ENCODE results near the gene USP31. TPM values are rescaled to one million over a fixed set of nuclear protein-coding genes. Genes with fewer than 3 reads are reported as not detected.

USP31 gene
- total and polyA plus RNA-seq, 2 of the 13 experiments (the other 11 are each of a cell fraction or from before 2014, with no cell fraction given) = 22.5 to 23.3 TPM

DNA sequence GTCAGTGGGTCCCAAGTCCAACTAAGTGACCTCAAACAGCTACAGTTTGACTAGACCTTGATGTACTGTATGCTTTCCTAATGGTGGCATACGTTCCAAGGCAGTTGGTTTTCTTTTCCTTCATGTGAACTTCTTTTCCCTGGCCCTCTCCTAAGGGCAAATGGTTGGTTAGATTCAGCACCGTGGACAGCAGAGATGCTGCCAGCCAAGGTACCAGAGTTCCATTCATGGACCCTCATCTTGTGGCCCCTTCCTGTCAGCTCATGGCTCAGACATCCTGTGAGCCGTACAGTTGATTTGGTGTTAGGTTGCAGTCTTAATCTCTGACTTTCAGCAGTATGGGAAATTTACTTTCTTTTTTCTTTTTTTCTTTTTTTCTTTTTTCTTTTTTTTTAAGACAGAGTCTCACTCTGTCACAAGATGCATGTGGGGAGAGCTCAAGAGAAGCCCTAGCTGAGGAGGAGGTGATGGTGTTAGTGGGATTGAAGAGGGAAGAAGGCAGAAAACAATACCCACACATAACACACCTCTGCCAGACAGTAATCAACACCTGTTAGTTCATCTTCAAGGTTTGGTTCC, 122.4 kb downstream of the USP31 start (continued):
- TF ChIP-seq PAWR (CRISPR knock-in tag; IDR thresholded peaks at IDR 0.05; ENCODE audit: borderline replicate concordance) (no peak), ZNF20 (CRISPR knock-in tag; IDR thresholded peaks at IDR 0.05) (no peak), IKZF4 (CRISPR knock-in tag; IDR thresholded peaks at IDR 0.05; ENCODE audit: borderline replicate concordance, low read depth, not compliant biosample characterization) (no peak), NR2F6 (IDR thresholded peaks at IDR 0.05) (no peak), NR2F6 (CRISPR knock-in tag; IDR thresholded peaks at IDR 0.05) (no peak), ZNF205 (CRISPR knock-in tag; IDR thresholded peaks at IDR 0.05) (no peak), CENPX (CRISPR knock-in tag; IDR thresholded peaks at IDR 0.05) (no peak), ZNF546 (CRISPR knock-in tag; conservative IDR thresholded peaks at IDR 0.05) (no peak), MAFG (CRISPR knock-in tag; IDR thresholded peaks at IDR 0.05) (no peak), ZNF841 (CRISPR knock-in tag; IDR thresholded peaks at IDR 0.05; ENCODE audit: borderline replicate concordance) (no peak), ATF7 (IDR thresholded peaks at IDR 0.05) (no peak), ATF7 (CRISPR knock-in tag; IDR thresholded peaks at IDR 0.05) (no peak), NCOR1 (IDR thresholded peaks at IDR 0.05; ENCODE audit: borderline replicate concordance, low read length) (no peak), NR3C1 (CRISPR knock-in tag; IDR thresholded peaks at IDR 0.05) (no peak), ZNF777 (CRISPR knock-in tag; IDR thresholded peaks at IDR 0.05) (0 out of 2 replicates have a peak, but pooled peaks have one; percentile 35), ZZZ3 (CRISPR knock-in tag; IDR thresholded peaks at IDR 0.05; ENCODE audit: borderline replicate concordance) (no peak)
- TF ChIP-seq, protein P1, sequence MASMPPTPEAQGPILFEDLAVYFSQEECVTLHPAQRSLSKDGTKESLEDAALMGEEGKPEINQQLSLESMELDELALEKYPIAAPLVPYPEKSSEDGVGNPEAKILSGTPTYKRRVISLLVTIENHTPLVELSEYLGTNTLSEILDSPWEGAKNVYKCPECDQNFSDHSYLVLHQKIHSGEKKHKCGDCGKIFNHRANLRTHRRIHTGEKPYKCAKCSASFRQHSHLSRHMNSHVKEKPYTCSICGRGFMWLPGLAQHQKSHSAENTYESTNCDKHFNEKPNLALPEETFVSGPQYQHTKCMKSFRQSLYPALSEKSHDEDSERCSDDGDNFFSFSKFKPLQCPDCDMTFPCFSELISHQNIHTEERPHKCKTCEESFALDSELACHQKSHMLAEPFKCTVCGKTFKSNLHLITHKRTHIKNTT (CRISPR knock-in tag; IDR thresholded peaks at IDR 0.05) = no peak
- TF ChIP-seq, protein P2, sequence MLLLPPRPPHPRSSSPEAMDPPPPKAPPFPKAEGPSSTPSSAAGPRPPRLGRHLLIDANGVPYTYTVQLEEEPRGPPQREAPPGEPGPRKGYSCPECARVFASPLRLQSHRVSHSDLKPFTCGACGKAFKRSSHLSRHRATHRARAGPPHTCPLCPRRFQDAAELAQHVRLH (CRISPR knock-in tag; IDR thresholded peaks at IDR 0.05; ENCODE audit: borderline replicate concordance, low read depth) = peak; percentile 85; the same call in 1 of the 2 replicates
- TF ChIP-seq, protein P3, sequence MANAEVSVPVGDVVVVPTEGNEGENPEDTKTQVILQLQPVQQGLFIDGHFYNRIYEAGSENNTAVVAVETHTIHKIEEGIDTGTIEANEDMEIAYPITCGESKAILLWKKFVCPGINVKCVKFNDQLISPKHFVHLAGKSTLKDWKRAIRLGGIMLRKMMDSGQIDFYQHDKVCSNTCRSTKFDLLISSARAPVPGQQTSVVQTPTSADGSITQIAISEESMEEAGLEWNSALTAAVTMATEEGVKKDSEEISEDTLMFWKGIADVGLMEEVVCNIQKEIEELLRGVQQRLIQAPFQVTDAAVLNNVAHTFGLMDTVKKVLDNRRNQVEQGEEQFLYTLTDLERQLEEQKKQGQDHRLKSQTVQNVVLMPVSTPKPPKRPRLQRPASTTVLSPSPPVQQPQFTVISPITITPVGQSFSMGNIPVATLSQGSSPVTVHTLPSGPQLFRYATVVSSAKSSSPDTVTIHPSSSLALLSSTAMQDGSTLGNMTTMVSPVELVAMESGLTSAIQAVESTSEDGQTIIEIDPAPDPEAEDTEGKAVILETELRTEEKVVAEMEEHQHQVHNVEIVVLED (CRISPR knock-in tag; IDR thresholded peaks at IDR 0.05; ENCODE audit: borderline replicate concordance) = no peak
- TF ChIP-seq, protein P4, sequence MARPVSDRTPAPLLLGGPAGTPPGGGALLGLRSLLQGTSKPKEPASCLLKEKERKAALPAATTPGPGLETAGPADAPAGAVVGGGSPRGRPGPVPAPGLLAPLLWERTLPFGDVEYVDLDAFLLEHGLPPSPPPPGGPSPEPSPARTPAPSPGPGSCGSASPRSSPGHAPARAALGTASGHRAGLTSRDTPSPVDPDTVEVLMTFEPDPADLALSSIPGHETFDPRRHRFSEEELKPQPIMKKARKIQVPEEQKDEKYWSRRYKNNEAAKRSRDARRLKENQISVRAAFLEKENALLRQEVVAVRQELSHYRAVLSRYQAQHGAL (CRISPR knock-in tag; IDR thresholded peaks at IDR 0.05; ENCODE audit: not compliant biosample characterization) = peak; percentile 20
- TF ChIP-seq, protein P5, sequence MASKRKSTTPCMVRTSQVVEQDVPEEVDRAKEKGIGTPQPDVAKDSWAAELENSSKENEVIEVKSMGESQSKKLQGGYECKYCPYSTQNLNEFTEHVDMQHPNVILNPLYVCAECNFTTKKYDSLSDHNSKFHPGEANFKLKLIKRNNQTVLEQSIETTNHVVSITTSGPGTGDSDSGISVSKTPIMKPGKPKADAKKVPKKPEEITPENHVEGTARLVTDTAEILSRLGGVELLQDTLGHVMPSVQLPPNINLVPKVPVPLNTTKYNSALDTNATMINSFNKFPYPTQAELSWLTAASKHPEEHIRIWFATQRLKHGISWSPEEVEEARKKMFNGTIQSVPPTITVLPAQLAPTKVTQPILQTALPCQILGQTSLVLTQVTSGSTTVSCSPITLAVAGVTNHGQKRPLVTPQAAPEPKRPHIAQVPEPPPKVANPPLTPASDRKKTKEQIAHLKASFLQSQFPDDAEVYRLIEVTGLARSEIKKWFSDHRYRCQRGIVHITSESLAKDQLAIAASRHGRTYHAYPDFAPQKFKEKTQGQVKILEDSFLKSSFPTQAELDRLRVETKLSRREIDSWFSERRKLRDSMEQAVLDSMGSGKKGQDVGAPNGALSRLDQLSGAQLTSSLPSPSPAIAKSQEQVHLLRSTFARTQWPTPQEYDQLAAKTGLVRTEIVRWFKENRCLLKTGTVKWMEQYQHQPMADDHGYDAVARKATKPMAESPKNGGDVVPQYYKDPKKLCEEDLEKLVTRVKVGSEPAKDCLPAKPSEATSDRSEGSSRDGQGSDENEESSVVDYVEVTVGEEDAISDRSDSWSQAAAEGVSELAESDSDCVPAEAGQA (IDR thresholded peaks at IDR 0.05; ENCODE audit: low read depth) = no peak
- TF ChIP-seq, protein P5 (CRISPR knock-in tag; IDR thresholded peaks at IDR 0.05; ENCODE audit: borderline replicate concordance) = peak; percentile 70; the same call in 1 of the 2 replicates

Measured in HepG2 (cell line).